NCI-H1694 (cell line): Measurements from ENCODE around the gene MICOS13.
"Not testable (repeated sequence)": the region's sequence is repeated elsewhere in the genome, so short reads cannot be mapped to it uniquely, and the experiment has no call there.

Experiments used
- DNase-seq: peaks from one replicate; lab custom pipeline; 2025; lab: John Stamatoyannopoulos, UW

Gene MICOS13

DNA sequence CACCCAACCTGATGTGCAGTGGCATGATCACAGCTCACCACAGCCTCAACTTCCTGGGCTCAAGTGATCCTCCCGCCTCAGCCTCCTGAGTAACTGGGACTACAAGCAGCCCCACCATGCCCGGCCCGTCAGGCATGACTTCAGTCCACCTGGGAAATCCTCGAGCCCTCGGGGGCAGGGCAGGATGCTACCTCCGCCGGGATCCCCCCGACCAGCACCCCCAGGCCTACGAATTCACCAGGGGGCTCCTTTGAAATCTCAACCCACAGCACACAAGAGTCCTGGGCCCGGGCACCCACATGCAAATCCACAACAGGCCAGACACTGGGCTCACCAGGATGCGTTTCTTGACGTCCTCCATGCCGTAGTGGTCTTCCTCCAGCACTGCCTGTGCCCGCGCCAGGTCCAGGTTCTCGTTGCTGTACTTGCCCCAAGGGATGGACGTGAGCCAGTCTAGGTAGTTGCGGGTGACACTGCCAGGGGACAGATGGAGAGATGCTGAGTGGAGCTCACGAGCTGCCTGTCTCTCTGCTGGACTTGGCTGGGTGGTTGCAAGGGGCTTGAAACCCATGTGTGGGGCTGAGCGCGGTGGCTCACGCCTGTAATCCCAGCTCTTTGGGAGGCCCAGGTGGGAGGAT lies 20.3 kb upstream of the MICOS13 start:
- DNase-seq: no peak

DNA sequence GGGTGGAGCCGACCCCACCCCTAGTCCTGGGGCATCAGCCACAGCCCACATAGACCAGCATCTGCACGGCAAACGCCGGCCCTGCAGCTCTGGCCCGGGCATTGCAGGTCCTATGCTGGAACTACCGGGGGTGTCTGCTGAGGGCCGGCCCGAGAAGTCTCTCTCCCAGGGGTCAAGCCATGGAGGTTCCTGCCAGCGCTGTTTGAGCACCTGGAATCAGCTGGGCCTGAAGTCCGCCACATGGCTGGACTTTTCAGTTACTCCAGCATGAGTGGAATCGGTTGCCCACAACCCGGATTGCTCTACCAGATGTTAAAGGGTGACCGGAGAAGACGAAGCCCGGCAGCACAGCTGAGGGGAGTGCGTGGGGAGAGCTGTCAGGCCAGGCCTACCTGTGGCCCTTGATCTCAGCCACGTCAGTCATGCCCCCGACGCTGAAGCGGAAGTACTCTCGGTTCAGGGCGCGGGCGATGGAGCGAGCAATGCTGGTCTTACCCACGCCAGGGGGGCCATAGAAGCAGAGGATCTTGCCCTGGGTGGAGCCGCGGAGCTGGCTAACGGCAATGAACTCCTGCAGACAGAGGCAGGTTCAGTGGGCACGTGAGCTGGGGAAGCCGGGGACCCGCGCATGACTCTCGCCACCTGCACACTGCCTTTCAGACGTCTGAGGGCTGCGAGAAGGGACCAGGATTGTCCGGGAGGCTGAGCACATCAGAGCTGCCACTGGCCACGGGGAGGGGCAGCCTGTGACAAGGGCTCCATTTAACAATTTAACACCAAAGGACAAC lies 18.5 kb upstream of the MICOS13 start:
- no peak for DNase-seq

- DNase-seq: no peak
These were observed 17.7 kb upstream of the MICOS13 start for GRCh38 chr19:5697890-5698634.

DNA sequence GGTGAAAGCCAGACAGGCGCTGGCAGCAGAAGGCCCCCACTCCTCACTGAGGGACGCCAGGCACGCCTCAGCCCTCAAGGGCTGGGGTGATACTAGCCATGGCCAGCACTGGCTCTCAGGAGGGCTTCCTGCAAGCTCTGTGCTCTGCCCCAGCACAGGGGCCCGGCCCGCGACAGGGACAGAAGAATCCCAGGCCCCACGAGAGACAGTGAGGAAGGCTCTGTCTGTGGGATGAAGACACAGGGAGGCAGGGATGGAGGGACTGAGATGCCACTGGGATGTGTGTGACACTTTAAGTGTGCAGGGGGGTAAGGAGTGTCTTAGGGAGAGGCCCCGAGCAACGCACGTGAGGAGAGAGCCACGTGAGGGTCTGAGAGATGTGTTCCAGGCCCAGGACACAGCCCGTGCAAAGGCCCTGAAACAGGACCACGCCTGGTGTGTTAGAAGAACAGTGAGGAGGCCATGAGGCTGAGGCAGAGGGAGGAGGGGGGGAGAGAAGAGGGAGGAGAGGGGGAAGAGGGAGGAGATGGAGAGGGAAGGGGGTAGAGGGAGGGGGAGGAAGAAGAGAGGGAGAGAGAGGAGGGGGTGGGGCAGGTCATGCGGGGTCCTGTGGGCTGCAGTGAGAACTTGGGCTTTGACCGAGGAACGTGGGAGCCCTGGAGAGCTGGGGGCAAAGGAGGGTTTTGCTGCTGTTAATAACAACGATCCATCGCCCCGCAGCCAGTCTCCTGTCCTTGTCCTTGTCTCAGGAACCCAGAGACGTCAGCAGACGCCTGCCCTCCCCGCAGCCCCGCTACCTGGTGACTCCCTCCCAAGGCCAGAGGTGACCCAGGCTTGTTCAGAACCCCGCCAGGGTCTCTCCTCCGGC lies 16.9 kb upstream of the MICOS13 start:
- DNase-seq: no peak

GRCh38 chr19:5696196-5697021 lies 16.1 kb upstream of the MICOS13 start:
- no peak for DNase-seq

- DNase-seq: no peak
These were observed 15.4 kb upstream of the MICOS13 start for GRCh38 chr19:5695649-5696195.

DNA sequence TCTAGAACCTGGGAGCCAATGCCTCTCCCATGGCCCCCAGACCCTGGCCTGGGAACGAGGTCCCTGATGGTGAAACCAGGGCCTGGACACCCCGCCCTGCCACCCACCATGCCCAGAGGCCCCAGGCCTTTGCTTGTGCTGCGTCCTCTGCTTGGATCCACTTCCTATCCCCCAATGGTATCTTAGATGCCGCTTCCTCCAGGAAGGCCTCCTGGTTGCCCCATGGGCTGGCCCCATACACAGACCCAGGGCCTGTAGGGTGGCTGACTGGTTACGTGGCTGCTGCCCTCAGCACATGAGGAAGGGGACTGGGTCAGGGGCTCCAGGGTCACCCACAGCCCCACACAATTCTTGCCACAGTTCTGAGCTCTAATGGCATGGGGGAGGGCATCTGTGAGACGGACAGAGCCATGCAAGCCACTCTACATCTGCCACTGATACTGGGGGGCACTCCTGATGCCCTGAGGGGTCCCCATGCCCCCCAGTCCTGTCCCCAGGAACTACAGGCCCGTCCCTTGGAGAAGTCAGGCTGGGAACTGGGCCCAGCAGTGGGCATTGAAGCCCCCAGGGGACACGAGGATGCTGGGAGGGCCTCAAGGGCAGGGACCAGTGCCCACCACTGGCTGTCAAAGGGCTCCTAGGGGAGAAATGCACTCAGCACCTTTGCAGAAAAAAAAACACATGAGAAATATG lies 14.8 kb upstream of the MICOS13 start:
- no peak for DNase-seq

- DNase-seq: no peak
These were observed 14.0 kb upstream of the MICOS13 start for GRCh38 chr19:5694167-5694955.

GRCh38 chr19:5693195-5694166 lies 13.2 kb upstream of the MICOS13 start:
- no peak for DNase-seq

DNA sequence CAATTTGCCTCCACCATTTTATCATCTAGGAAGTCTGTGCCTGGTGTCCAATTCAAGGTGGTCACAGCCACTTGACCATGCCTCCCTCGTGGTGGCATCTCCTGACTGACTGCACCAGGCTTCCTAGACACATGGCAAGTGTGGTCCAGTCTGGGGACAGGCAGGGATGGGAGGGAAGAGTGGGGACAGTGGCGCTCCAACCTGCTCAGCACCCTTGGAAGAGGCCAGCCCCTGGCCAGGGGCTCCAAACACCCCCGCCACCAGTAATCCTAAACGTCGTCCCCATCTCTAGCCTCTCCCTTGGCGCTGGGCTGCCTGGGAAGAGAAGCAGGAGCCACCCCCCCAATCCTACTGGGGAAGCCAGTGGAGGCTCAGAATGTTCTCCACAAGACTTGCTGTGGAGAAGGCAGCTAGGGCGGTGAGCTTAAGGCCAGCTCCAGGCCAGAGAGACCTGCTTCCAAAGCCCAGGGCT lies 12.4 kb upstream of the MICOS13 start:
- DNase-seq: no peak

DNA sequence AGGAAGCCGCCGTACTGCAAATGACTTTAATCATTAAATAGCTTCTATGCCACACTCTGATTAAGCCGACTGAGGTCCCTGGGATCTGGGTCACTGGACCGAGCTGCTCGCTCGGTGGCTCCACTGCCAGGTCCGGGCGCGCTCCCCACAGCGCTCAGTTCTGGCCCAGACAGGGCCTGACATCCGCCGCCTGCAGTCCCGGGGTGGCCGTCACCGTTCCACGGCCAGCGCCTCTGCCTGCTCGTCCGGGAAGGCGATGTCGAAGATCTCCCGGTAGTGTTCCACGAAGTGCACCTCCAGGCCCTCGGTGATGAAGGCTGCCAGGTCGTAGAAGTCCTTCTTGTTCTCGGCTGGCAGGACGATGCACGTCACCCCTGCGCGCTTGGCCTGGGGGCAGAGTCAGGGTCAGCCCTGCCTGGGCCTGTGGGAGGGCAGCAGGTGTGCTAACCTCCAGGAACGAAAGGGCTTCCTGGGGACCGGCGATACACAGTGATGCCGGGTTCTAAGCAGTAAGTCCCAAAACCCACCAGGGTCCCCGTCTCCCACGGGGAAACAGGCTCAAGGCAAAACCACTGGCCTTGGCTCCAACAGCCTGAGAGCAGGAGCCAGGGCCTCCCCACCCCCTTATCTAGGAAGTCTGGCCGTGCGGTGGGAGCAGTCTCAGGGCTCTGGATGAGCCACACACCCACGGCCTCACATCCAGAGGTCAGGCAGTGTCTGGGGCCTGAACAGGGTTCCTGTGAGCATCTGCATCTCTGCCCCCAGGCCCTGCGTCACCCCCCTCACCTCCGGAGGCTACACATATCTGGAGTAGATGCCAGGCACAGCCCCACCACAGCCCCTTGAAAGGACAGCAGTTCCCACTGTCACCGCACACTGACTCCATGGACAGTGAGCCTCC lies 11.8 kb upstream of the MICOS13 start:
- no peak for DNase-seq

- DNase-seq: peak; percentile 17
These were observed 10.9 kb upstream of the MICOS13 start for GRCh38 chr19:5690955-5691821.

- DNase-seq: peak; percentile 88
These were observed 10.0 kb upstream of the MICOS13 start, which contains the start of gene RPL36 for GRCh38 chr19:5690125-5690954. Gene RPL36, plus strand, starts transcription at chr19:5690295. Its CDS starts 213 bp downstream, at chr19:5690508.

DNA sequence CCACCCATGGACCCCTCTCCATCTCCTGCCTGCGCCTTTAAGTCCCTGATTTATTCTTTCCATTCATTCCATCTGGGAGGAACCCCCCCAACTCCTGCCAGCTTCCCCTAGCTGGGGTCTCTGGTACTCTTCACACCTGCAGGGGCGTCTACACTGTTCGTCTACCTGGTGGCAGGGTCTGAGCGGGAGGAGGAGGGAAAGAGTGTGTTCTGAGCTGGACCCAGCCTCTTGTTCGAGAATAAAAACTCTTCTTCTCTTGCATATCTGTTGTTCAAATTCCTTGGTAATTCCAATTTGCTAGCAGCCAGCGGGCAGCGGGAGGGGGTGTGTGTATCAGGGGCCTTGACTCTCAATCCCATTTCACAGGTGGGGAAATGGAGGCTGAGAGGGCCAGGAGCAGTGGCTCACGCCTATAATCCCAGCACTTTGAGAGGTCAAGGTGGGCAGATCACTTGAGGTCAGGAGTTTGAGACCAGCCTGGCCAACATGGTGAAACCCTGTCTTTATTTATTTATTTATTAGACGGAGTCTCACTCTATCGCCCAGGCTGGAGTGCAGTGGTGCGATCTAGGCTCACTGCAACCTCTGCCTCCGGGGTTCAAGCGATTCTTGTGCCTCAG lies 8.1 kb upstream of the MICOS13 start:
- not testable (repeated sequence) for DNase-seq
